Stomach (tissue), 9 donors: ENCODE data around the gene WASF3. TPM values are rescaled to one million over a fixed set of nuclear protein-coding genes. Genes with fewer than 3 reads are reported as not detected.

Experiments used
- DNase-seq, 2 donors: peaks; one replicate each; pipeline versions ENCODE4 v3.0.0 to v3.0.0-alpha.2; 2013 to 2019
- H3K27ac ChIP-seq, 5 donors: fragments of 200-600 bp in 4 of 5; sonication (generic) in 4 of 5; one replicate each; pipeline ENCODE4 v1.5.1; 2013 to 2019; ENCODE audit warnings: mild to moderate bottlenecking in 1 of 5, moderate library complexity in 1 of 5
- H3K27me3 ChIP-seq, 3 donors: fragments of 200-600 bp; sonication (generic); one replicate each; pipeline ENCODE4 v1.5.1; 2017 to 2019; ENCODE audit warnings: mixed run types in 1 of 3
- H3K36me3 ChIP-seq, 4 donors: fragments of 200-600 bp; sonication (generic); 1 replicate in 3 of 4; 2 replicates in 1 of 4; pipeline ENCODE4 v1.5.1; 2016 to 2019
- H3K4me1 ChIP-seq, 4 donors: fragments of 200-600 bp; sonication (generic); one replicate each; pipeline ENCODE4 v1.5.1; 2016 to 2019
- H3K4me3 ChIP-seq, 4 donors: fragments of 200-600 bp; sonication (generic) in 3 of 4; one replicate each; pipeline ENCODE4 v1.5.1; 2016 to 2019; ENCODE audit warnings: mild to moderate bottlenecking in 1 of 4
- H3K9me3 ChIP-seq, 4 donors: fragments of 200-600 bp; sonication (generic); one replicate each; pipeline ENCODE4 v1.5.1; 2016 to 2019
- EP300 ChIP-seq: sonication (generic); formaldehyde crosslinking; IDR thresholded peaks from one replicate; pipeline ENCODE4 v1.6.1; 2017; ENCODE audit warnings: antibody characterized with exemption
- POLR2A ChIP-seq, 4 donors: fragments of 450-650 bp; IDR thresholded peaks; one replicate each; pipeline ENCODE4 v1.6.1; 2016; ENCODE audit warnings: antibody characterized with exemption in 4 of 4, control low read depth in 2 of 4, mild to moderate bottlenecking in 1 of 4, moderate library complexity in 1 of 4
- POLR2AphosphoS5 ChIP-seq, 3 donors: sonication (generic); formaldehyde crosslinking; IDR thresholded peaks; one replicate each; pipeline ENCODE4 v1.6.1; 2016; ENCODE audit warnings: antibody characterized with exemption in 3 of 3
- WGBS, 5 donors: extraction: QIAGEN DNeasy Blood & Tissue Kit in 3 of 5; methylation state at CpG; one replicate each; pipeline versions ENCODE4 v1.1.5 to v1.1.7; 2013 to 2018; 5-methylcytosine and 5-hydroxymethylcytosine counted together
- intact Hi-C: fragments of 100-400 bp; cut with DNase I; formaldehyde crosslinking; loops from one replicate; pipeline ENCODE4 v1.15.1; 2023; ENCODE audit warnings: low total_unique reads
- polyA plus RNA-seq, 3 donors: library from polyadenylated mRNA; stranded (reverse); fragments of 200-250 nt; gene quantifications; one replicate each; pipeline ENCODE4 v1.2.3, GENCODE V29; 2013
- total RNA-seq, 5 donors: library from RNA; depleted of rRNA; stranded (reverse); fragments of >200 nt; gene quantifications; one replicate each; pipeline versions ENCODE4 v1.1.0 to v1.2.3, GENCODE V29; 2014 to 2016
- TF ChIP-seq, protein P1 (sequence below), 7 experiments: fragments of 450-650 bp in 4 of 7; fragments of 200-600 bp in 3 of 7; sonication (generic) in 3 of 7; IDR thresholded peaks; one replicate each; pipeline ENCODE4 v1.5.1; 2016 to 2019; ENCODE audit warnings: antibody characterized with exemption in 7 of 7, control low read depth in 2 of 7, mild to moderate bottlenecking in 1 of 7
- donor health status: healthy with polysubstance abuse.
- donor health status: Bipolar disorder and iron deficiency.
- donor health status: healthy.

WASF3 gene
- total and polyA plus RNA-seq, 8 donors: 0.87 to 12.8 (median 10.2) TPM

DNA sequence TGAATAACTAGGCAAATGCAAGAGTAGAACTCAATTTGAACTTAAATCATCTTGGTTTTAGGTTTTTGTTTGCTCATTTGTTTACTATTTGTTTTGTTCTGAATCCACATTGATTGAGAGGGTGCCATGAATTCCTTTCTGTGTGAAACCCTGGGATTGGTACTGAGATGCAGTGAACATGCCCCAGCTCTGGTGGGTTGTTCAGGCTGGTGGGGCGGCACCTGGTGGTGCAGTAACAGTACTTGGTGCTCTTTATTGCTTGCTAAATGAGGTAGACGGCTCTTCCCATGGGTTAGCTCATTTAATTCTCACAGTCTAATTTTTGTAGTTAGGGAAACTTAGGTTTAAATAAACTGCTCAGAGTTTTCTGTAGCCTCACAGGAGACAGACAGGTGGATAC is 48.4 kb downstream of the WASF3 start:
- no peak for DNase-seq
- Histone ChIP-seq H3K36me3 (no peaks in the 10 kb centered on the region), H3K27me3 (no peaks in the 10 kb centered on the region), H3K4me1 (peaks cover 0 to 37% (median 15%) of the 10 kb centered on the region in 4 donors), H3K27ac (no peak overlapping the region), H3K4me3 (no peak overlapping the region), H3K9me3 (no peaks in the 10 kb centered on the region)
- intact Hi-C loops: no loop called here
- 85 to 96% (median 91%) methylated on average over 2 of the region's 2 CpGs for WGBS, 5 donors
- no peak for TF ChIP-seq POLR2A (IDR thresholded peaks at IDR 0.05)
- TF ChIP-seq POLR2AphosphoS5 (IDR thresholded peaks at IDR 0.05): no peak
- TF ChIP-seq, protein P1, sequence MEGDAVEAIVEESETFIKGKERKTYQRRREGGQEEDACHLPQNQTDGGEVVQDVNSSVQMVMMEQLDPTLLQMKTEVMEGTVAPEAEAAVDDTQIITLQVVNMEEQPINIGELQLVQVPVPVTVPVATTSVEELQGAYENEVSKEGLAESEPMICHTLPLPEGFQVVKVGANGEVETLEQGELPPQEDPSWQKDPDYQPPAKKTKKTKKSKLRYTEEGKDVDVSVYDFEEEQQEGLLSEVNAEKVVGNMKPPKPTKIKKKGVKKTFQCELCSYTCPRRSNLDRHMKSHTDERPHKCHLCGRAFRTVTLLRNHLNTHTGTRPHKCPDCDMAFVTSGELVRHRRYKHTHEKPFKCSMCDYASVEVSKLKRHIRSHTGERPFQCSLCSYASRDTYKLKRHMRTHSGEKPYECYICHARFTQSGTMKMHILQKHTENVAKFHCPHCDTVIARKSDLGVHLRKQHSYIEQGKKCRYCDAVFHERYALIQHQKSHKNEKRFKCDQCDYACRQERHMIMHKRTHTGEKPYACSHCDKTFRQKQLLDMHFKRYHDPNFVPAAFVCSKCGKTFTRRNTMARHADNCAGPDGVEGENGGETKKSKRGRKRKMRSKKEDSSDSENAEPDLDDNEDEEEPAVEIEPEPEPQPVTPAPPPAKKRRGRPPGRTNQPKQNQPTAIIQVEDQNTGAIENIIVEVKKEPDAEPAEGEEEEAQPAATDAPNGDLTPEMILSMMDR (IDR thresholded peaks at IDR 0.05): no peak
- no peak for TF ChIP-seq EP300

DNA sequence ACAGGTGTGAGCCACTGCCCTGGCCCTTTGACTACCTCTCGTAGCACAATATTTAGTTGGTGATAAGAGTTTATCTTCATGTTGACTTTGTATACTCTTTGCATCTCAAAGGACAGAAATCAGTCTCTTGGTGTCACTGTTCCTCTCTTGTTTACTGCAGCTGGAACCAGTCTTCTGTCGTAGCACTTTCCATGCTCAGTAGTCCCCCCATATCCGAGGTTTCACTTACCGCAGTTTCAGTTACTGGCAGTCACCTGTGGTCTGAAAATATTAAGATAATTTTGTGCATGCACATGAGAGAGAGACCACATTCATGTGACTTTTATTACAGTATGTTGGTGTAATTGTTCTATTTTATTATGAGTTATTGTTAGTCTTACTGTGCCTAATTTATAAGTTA is 49.1 kb downstream of the WASF3 start:
- intact Hi-C loops: no loop called here
- Histone ChIP-seq H3K36me3 (no peaks in the 10 kb centered on the region), H3K4me1 (peaks cover 0 to 29% (median 14%) of the 10 kb centered on the region in 4 donors), H3K27ac (no peak overlapping the region), H3K9me3 (no peaks in the 10 kb centered on the region), H3K4me3 (no peak overlapping the region), H3K27me3 (no peaks in the 10 kb centered on the region)
- 44 to 72% (median 58%) methylated on average over 4 of the region's 4 CpGs for WGBS, 5 donors
- no peak for DNase-seq
- TF ChIP-seq POLR2A (IDR thresholded peaks at IDR 0.05): no peak
- TF ChIP-seq EP300: no peak

DNA sequence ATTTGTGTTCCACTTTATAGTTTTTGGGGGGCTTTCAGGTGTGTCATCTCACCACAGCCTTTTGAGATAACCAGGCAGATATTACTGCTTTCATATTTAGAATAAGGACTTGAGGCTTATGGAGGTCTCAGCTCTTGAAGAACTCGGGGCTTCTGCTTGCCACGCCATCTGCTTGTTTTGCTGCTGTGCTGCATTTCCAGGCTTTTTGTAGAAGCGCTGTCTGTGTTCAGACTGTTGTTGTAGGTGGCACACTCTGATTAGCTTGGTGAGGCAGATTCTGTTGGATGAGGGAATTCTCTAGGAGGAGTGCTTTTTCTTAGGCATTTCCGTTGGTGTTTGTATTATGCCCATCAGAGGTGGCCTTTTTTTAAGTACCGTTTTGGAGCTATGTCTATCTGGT is 57.2 kb downstream of the WASF3 start:
- 73 to 87% (median 78%) methylated on average over 5 of the region's 5 CpGs for WGBS, 5 donors

DNA sequence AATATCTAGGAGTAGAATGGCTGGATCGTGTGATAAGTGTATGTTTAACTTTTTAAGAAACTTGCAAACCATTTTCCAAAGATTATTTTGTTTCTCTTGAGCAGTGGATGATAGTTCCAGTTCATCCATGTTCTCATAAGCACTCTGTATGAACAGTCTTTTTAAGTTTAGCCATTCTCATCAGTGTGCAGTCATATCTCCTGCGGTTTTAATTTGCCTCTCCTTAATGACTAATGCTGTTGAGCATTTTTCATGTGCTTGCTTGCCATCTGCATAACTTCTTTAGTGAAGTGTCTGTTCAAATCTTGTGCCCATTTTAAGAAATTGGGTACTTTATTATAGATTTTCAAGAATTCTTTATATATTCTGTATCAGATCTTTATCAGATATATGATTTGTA is 58.6 kb downstream of the WASF3 start:
- peaks cover 0 to 3% (median 0%) of the 10 kb centered on the region in 4 donors for H3K4me1 ChIP-seq
- no peaks in the 10 kb centered on the region for H3K9me3 ChIP-seq
- H3K27me3 ChIP-seq: no peaks in the 10 kb centered on the region
- no peak for DNase-seq
- intact Hi-C loops: no loop called here
- no peak overlapping the region for H3K27ac ChIP-seq
- TF ChIP-seq, protein P1 (IDR thresholded peaks at IDR 0.05): no peak
- TF ChIP-seq POLR2AphosphoS5 (IDR thresholded peaks at IDR 0.05): no peak
- TF ChIP-seq POLR2A (IDR thresholded peaks at IDR 0.05): no peak
- no peak for TF ChIP-seq EP300
- no peak overlapping the region for H3K4me3 ChIP-seq
- WGBS, 5 donors: 57 to 65% (median 59%) methylated on average over 2 of the region's 2 CpGs
- H3K36me3 ChIP-seq: peaks cover 0 to 5% (median 0%) of the 10 kb centered on the region in 4 donors

More for the DNA sequence above, 57.2 kb downstream of the WASF3 start:
- Histone ChIP-seq H3K9me3 (no peaks in the 10 kb centered on the region), H3K27me3 (no peaks in the 10 kb centered on the region), H3K4me3 (no peak overlapping the region), H3K27ac (no peak overlapping the region), H3K36me3 (peaks cover 0 to 5% (median 0%) of the 10 kb centered on the region in 4 donors), H3K4me1 (peaks cover 0 to 3% (median 0%) of the 10 kb centered on the region in 4 donors)
- intact Hi-C loops: no loop called here
- no peak for TF ChIP-seq POLR2A (IDR thresholded peaks at IDR 0.05)
- TF ChIP-seq, protein P1 (IDR thresholded peaks at IDR 0.05): no peak
- no peak for TF ChIP-seq EP300
- no peak for TF ChIP-seq POLR2AphosphoS5 (IDR thresholded peaks at IDR 0.05)
- DNase-seq: no peak

DNA sequence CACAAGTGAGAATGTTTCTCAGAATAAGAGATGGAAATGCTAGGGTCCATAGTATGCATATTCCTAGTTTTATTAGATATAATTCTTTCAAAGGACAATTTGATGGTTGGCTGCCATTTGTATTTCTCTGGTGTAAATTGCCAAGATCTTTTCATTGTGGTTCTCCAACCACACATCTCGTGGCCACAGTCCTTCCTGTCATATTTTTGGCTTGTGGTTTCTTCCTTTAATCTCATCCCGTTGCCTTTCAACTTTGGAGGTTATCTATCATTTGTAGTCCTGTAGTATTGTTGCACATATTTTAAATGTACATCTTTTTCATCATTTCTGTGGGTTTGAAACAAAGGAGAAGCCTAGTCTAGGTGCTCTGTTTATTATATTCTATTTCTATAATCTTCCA is 61.2 kb downstream of the WASF3 start:
- TF ChIP-seq EP300 (no peak), POLR2A (IDR thresholded peaks at IDR 0.05) (no peak), POLR2AphosphoS5 (IDR thresholded peaks at IDR 0.05) (no peak)
- TF ChIP-seq, protein P1 (IDR thresholded peaks at IDR 0.05): no peak
- DNase-seq: no peak
- H3K36me3 ChIP-seq: peaks cover 0 to 7% (median 0%) of the 10 kb centered on the region in 4 donors
- WGBS, 5 donors: 51 to 82% (median 73%) methylated on average over 2 of the region's 2 CpGs
- no peaks in the 10 kb centered on the region for H3K27me3 ChIP-seq
- H3K9me3 ChIP-seq: peaks cover 0 to 10% (median 3%) of the 10 kb centered on the region in 4 donors
- no peak overlapping the region for H3K4me3 ChIP-seq
- intact Hi-C loops: no loop called here
- H3K27ac ChIP-seq: no peak overlapping the region
- H3K4me1 ChIP-seq: peaks cover 0 to 3% (median 0%) of the 10 kb centered on the region in 4 donors
